GM12891 (cell line): Measurements from ENCODE around the gene ABCC9.

Experiments used
- PAX5 ChIP-seq: IDR thresholded peaks from 2 replicates; pipeline ENCODE4 v1.6.1; 2011; ENCODE audit warnings: low read length, moderate library complexity, mild to moderate bottlenecking; ENCODE audit not compliant: insufficient read depth, severe bottlenecking
- POLR2A ChIP-seq: IDR thresholded peaks from 2 replicates; pipeline ENCODE4 v1.6.1; 2011; ENCODE audit warnings: low read depth, low read length, control low read depth
- POLR2AphosphoS5 ChIP-seq: IDR thresholded peaks from 2 replicates; pipeline ENCODE4 v1.6.1; 2011; ENCODE audit warnings: low read depth, low read length, control low read depth
- POU2F2 ChIP-seq: IDR thresholded peaks from 2 replicates; pipeline ENCODE4 v1.6.1; 2011; ENCODE audit warnings: low read depth, mild to moderate bottlenecking, control low read depth, low read length, moderate library complexity
- SPI1 ChIP-seq: IDR thresholded peaks from 2 replicates; pipeline ENCODE4 v1.6.1; 2011; ENCODE audit warnings: low read depth, low read length, control low read depth
- TAF1 ChIP-seq: IDR thresholded peaks from 2 replicates; pipeline ENCODE4 v1.6.1; 2011; ENCODE audit warnings: low read depth, low read length, control low read depth

GRCh38 chr12:21774358-21775132 is 166.7 kb downstream of the ABCC9 start, which contains the start of gene KCNJ8:
- TF ChIP-seq POLR2A (no peak), TAF1 (no peak), POU2F2 (no peak), POLR2AphosphoS5 (no peak), SPI1 (no peak), PAX5 (no peak)
